Measurements from ENCODE around the gene FGF3.
A peak's percentile ranks its signal among the peaks of the same experiment; 100 is the strongest.

Gene FGF3

DNA sequence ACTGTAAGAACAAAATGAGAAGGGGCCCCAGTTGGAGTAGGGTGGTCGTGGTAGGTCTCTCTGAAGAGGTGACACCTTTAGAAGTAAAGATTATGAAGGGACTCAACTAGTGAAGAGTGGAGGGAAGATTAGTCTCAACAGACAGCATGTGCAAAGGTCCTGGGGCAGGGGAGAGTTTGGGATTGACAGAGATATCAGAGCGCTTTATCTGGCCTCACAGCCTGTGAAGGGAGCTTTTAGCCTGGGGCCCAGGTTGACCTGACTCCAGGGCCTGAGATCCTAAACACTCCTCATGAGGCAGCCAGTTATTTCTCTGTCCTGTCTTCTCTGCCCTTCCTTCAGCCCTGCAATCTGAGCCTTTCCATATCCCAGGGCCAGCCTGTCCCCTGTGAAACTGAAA is 16.2 kb downstream of the FGF3 start:
- no peak for DNase-seq

DNA sequence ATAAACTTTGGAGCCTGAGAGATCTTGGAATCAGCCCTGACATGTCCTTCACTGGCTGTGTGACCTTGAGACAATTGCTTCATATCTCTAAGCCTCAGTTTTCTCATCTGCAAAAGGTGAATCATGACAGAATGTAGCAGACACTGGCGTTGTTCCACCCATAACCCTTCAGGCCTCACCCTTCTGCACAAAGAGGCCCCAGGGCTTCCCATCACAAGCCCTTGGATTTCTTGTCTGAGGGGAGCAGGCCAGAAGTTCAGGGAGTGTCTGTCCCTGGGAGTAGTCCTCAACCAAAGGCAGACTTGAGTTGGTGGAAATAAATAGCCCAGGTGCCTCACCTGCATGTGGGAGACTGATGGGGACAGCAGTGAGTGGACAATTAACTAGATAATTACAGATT is 16.6 kb downstream of the FGF3 start:
- no peak for DNase-seq

DNA sequence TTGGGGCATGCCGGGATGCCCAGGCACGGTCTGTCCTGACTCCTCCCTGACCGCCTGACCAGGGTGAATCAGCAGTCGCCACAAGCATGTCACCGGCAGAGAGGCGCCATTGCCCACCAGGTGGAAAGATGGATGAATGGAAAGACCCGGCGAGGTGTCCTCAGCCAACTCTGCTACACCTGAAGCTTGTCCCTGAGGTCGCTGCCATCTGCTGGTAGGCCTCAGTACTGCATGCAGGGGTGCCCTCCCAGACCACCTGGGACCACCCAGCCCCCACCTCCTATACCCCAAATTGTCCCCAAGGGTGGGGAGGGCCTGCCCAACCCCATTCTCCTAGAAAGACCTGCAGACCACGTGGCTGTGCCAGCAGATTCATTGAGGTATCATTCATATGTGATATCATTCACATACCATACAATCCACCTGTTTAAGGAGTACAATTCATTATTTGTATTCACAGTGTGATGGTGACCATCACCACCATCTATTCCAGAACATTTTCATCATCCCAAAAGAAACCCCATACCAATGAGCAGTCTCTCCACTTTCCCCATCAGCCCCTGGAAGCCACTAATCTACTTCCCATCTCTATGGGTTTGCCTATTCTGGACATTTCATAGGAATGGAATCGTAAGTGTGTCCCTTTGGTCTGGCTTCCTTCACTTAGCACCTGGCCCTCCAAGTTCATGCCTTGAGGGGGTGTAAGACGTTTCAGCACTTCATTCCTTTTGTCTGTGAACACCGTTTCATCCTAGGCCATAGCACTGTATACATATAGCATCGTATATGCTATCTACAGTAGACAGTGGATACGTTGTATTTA is 17.5 kb downstream of the FGF3 start:
- peak; percentile 47 for DNase-seq

DNA sequence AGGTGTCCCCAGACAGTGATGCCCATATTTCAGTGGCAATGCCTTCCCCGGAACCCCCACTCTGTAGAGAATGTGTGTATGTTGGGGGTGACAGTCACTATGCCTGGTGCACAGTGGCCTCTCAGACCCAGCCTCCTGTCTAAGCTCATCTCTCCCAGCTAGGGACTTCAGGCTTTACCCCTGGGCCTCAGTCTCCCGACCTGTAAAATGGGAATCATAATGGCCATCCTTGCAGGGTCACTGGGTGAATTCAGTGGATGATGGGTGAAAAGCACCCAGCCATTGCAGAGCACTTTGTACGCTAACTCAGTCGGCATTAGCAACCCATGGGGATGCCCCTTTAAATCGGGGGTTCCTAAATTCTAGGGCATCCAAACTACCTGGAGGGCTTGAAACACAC is 18.9 kb downstream of the FGF3 start:
- no peak for DNase-seq

DNA sequence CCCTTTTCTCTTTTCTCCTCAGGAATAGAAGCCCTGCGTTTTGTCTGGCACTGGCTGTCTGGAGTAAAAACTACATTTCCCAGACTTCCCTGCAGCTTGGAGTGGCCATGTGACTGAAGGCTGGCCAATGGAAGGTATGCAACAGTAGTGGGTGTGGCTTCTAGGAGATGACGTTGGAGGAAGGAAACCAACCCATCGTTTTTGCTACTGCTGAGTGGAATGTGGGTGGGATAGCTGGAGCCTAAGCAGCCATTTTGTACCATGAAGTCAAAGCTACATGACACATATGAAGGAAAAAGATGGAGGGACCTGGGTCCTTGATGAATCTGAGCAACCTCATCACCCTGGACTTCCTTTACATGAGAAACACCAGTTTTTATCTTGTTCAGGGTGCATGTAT is 19.6 kb downstream of the FGF3 start:
- peak; percentile 53 for DNase-seq

DNA sequence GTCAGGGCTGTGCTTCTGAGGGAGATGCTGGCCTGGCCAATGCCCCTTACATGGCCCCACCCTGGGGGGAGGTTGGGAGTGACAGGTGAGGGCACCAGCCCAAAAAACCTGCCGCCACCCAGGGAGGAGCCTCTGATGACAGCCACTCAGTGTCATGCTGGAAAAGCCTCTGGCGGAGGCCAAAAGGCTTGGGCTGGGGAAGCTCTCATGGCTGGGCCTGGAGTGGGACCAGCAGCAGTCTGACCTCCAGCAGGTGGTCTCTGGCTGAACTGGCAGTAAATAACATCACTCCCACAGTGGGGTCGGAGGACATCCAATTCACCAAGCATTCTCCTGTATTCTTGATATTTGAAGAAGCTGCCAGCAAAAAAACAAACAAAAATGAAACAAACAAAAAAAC is 20.1 kb downstream of the FGF3 start:
- no peak for DNase-seq

DNA sequence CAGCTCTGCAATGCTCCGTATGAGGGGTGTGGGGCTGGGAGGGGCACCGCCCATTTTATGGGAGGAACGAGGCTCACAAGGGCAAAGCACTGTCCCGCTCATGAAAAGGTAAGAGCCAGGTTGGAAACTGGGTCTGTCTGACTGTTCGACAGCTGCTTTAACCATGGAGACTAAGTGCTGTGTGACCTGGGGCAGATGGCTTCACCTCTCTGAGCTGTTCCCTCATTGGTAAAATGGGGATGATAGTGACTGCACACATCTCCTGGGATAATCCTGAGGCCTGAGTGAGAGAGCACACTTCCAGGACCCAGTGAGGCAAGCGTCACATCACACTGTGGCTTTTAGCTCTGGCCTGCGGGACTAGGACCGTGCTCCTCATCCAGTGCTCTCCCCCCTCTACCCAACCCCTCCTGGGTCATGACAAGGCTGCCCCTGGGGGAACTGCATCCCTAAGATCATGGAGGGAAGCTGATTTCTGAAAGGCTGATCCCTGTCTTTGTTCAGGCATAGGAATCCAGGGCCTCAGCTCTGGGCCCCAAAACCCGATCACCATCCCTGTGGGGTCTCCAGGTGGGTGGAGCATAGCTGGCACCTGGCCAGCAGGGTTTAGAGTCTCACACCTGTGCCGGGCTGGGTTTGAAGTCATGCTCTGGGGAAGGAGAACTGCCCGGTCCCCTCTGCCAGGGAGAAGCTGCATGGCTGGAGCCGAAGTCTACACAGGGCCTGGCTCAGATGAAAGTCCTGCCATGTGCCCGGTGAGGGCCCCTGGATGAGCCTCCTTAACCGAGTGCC is 21.3 kb downstream of the FGF3 start:
- no peak for DNase-seq

DNA sequence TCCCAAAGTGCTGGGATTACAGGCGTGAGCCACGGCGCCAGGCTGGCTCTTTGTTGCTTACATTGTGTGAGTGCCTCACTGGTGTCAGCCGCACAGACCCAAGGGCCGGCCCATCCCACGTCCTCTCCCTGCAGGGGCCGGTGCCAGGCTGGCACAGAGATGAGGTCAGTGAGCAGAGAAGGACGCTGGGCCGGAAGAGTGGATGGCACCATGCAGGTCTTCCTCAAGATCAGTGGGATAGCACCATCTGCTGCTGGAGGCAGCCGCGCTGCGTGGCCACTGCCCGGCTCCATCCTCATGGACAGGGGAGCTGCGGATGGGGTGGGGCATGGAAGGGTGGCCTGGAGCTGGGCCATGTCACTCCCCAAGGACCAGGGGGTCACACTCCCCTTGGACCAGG is 22.1 kb downstream of the FGF3 start:
- no peak for DNase-seq

DNA sequence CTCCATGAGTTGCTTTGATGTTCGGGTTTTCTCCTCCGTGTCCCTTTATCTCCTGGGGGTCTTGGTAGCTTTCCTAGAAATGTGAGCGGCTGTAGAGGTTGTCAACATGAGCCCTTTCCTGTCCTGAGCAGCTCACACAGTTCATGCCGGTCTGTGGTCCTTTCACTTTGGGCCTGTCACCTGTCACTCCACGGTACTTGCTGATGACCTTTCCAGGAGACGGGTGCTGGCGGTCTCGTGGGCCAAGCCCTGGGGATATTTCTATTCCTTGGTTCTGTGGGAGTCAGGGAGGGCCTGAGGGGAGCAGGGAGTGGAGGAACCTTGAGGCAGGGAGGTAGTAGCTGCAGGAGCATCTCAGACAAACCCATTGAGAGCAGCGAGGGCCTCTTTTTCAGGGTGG is 23.2 kb downstream of the FGF3 start:
- DNase-seq, result no peak

DNA sequence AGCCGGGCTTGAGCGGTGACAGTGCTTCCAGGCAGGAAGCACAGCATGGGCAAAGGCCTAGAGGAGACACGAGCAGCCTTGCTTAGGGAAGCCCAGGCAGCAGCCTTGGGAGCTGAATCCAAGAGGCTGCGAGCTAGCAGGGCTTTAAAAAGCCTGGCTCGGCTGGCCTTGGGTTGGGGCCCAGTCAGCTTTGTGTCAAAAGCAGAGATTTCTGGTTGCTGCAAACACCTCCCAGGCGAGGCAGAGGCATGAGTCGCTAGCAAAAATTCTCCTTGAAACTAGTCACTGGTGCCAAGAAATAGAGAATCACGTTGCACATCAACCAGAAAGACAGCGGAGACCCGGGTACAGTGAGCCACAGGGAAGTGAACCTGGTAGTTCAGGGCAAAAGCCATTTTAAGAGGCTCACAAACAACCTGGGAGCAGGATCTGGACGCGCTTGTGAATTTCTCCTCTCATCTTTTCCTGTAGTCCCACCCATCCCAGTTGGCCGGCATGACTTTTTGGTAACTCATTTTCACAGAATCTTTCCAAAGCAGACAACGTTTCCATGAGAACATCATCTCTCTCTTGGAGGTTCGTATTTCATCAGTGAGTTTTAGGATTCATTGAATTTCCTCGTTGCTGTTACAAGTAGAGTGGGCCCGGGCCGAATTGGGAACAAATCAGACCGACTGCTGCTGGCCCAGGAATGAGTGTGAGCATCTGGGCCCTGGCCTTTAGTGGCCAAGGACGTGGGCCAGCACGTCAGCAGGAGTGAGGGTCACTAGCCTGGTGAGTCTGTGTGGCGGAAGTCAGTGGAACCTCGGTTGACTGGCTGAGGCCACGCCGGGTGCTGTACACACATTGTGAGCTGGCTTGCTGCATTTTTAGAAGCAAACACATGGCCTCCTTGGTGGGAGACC is 27.7 kb downstream of the FGF3 start:
- DNase-seq, result no peak

DNA sequence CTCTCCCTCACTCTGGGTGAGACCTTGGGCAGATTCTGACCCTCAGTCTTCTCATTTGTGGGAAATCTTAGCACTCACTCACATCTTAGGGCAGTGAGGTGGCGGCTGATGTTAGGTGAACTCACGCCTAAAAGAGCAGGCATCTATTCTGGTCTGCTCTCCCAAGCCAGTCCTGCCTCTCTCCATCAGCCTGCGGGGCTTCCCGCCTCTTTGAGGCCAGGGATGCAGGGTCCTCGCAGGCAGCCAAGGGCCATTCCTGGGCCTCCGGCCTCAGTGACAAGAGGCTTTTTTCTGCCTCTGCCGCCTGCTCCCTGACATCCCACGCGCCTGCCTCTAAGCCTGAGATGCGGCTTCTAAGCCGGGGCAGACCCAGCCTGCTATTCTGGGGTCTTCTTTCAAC is 30.3 kb downstream of the FGF3 start:
- DNase-seq, result no peak

DNA sequence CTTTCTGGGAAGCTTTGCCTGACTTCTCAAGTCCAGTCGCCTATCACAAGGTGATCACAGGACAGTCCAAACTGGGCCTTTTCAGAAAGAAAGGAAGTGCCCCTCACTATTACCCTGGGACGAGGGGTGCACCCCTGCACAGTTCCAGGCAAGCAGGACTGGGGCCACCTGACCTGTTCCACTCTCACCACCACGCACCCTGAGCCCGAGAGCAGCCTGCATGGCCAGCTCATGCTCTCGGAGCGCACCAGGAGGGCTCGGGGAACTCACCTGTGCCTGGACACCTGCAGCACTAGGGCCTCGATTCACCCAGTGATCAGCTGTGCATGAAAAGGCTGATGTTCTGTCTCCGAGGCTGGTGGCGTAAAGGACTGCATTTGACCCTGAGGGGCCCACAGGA is 31.3 kb downstream of the FGF3 start:
- no peak for DNase-seq

DNA sequence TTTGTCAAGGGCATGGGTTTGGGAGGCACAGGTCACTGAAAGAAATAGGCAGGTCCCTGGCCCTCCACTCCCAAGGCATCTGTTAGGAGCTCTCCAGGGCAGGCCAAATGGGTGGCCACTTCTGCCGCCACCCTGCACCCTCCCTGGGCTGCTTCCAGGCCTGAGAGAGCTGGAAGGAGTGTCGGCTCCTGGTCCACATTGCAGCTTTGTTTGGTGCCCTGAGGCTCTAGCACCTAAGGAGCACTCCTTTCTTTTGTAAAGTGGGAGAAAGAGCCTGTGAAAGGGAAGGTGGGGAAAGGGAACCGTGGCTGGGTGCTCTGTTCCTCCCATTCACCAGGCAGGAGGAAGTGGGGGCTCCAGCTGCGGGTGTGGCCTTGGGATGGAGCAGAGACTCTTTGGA is 31.8 kb downstream of the FGF3 start:
- DNase-seq, result no peak

DNA sequence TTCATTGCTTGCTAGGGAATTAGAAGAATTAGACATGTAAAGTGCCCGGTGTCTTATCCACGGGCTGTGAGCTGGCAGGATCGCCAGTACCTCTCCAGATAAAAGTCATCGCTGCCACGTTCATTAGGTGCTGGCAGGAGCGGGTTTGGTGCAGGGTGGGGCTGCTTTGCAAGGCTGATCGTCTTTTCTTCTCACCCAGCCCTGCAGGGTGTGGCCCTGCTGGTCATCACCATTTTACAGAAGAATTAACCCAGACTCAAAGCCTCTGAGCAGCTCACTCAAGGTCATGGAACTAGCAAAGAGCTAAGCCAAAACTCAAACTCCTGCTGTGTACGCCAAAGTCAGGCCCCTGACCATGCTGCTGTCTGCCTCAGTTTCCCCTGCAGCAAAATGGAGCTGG is 38.0 kb downstream of the FGF3 start:
- no peak for DNase-seq

DNA sequence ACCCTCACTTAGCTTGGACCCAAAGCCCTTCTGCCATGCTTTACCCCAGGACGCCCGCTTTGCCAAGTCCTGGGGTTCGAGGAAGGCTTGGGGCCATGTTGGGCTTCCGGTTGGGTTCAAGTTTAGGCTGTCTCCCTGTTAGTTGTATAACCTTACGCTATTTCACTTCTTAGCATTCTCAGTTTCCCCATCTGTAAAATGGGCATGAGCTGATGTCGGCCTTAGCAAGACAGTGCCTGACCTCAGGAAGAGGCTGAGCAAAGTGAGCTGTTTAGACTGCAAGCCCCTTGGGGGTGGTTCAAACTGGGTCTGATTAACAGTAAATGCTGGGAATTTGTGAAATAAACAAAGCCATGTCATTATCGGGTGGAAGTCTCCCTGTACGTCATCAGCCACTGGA is 40.8 kb downstream of the FGF3 start:
- no peak for DNase-seq

DNA sequence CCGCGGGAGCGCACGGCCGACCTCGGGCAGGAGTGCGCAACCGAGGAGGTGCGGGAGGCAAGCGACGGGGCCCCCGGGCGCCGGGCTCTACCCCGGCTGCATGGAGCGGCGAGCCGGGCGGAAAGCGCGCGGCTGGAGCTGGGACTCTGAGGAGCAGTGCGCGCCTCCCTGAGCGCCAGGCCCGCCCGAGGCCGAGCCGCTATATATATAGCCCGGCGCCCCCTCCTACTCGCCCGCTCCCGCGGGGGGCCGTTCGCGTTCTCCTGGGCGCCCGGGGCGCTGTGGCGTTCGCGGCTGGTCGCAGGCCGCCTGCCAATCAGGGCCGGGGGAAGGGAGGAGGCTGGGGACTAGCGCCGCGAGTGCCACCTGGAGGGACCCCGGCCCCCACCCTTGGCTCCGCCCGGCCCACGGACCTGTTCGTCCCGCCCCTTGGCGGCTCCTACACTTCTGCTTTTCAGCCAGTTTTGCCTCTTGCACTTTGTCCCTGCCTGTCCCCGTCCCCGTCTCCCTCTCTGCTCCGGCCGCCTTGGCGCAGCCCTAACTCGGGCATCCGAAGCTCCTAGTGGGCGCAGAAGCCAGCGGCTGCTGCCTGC is 44.0 kb downstream of the FGF3 start, which contains the start of gene FGF4:
TSS of gene FGF4 (minus strand) at position 179 of the 593 bp plus-strand sequence. CDS start 257 bp downstream, outside the sequence.
- DNase-seq, result peak; percentile 58

DNA sequence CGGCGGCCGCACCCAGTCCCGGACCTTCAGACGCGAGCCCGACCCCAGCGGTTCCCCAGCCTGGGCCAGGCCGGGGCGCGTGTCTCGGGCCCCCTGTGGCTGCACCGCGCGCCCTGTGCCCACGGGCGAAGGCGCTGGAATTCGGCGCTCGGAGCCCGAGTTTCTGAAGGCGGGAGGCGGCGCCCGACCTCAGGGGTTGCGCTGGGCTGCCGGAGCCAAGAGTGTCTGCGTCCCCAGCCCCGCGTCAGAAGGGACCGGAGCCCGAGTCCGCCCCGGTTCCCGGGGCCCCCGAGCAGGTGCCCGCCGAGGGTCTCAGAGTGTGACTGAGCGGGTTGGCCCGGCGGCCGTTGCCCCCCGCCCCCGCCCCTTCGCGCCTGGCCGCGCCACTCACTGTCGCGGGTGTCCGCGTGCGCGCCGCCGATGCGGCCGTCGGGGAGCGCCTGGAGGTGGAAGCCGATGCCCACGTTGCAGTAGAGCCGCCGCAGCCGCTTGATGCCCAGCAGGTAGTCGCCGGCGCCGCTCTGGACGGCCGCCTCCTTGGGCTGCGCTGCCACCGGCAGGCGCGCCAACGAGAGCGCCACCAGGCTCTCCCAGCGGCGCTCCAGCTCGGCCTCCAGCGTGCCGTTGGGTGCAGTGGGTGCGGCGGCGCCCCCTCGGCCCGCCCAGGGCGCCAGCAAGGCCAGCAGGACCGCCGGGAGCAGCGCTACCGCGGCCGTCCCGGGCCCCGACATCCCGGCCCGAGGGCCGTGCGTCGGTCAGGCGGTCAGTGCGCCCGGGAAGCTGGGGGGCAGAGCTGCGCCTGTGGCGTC is 44.7 kb downstream of the FGF3 start:
- no peak for DNase-seq

DNA sequence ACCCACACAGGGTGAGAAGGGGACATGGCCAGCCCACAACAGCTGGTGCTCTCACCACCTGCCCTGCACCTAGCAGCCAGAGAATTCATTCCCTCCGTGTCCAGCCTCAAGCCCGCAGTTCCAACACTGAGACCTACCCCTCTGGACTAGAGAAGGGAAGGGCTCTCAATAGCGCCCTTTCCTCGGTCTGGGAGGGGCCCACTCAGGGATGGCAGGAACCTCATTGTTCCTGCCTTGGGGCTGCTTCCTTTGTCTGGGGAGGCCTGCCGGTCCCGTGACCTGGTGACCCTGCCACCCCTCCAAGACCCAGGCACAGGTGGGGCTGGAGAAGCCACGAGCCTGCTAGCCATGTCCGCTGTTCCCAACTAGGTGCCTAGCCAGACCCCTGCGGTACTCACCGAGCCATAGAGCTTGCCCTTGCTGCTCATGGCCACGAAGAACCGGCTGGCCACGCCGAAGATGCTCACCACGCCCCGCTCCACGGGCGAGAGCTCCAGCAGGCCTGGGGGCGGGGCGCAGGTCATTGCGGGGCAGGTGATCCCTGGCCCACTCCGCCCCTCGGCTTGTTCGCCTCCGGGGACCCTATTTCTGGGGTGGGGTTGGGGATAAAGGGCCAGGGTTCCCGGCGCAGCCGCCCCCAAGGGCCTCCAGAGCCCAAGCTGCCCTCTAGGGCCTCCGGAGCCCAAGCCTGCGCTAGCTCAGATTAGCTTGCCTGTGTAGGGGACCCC is 45.4 kb downstream of the FGF3 start:
- DNase-seq, result no peak

DNA sequence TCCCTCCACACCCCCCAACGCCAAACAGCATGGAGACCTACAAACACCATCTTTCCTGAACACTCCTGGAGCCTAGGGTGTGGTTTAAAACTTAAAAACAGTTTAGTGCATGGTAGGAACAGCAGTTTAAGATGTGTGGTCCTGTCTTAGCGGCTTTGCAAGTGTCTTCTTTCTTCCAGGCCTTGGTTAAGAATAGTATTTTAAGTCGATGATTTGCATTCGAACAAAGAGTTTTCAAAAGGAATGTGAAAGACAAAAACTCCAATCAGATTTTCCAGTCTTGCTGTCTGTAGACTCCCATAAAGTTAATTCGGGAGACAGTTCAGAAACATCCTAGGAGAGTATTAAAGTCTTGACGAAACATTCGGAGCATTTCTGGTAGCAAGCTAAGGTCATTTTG is 47.8 kb downstream of the FGF3 start:
- no peak for DNase-seq

DNA sequence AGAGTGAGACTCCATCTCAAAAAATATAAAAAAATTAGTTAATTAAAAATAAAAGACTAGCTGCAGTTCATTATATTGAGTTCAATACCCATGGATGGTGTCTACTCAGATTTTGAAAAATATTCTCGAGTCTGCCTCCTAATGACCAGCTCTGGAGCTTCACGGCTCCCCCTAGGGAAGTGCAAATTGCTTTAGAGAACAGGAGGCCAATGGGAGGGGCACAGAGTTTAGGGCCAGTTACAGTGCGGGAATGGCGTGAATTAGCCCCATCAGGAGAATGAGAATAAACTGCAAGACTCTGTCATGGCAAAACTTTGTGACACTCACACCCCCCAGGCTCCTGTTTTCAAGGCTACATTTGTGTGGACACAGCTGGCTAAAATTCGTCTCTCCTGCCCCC is 48.7 kb downstream of the FGF3 start:
- no peak for DNase-seq

DNA sequence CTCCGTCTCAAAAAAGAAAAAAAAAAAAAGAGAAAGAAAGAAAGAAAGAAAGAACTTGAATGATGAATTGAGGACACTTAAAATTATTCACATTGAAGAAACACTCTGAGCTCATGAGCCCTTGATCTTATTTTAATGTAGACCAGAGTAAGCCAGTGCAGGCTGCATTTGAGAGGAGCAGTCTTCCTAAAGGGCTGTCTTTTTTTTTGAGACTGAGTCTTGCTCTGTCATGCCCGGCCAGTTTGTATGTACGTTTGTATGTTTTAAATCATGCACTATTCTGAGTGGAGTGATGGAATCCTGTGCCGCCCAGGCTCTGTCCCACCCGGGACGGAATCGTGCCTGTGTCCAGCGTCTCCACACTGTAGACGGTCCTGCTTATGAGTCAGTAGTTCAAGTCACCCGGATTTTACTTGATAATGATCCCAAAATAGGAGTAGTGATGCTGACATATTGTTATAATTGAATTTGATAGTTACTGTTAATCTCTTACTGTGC is 53.7 kb downstream of the FGF3 start:
- no peak for DNase-seq

All from RPMI8226 (cell line).